ENCODE data around the gene HNMT. TPM values are rescaled to one million over a fixed set of nuclear protein-coding genes. Genes with fewer than 3 reads are reported as not detected.

Gene HNMT
- total and polyA plus RNA-seq, 2 of the 8 experiments (the other 6 are each of a cell fraction or from before 2014, with no cell fraction given), result 1.6 to 3.6 TPM

DNA sequence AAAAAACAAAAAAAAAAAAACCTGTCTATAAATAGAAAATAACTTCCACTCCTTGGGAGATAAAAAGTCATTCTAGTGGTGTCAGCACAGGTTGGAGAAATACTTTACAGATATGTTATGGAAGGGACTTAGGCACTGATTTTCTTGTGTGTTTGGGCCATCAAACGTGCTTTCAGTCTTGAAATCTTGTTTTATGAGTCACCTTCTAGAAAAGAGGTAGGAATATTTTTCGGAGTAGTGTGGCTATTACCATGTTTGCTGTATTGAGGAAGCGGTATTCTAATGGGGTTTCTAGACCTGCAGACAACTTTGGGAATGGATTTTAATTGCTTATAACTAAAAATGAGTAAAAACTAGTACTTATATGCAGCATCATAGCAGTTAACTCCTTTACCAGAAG lies 12.0 kb downstream of the HNMT start (continued):
- TF ChIP-seq CREB1 (IDR thresholded peaks at IDR 0.05) (no peak), CBX5 (IDR thresholded peaks at IDR 0.05; ENCODE audit: low read depth, low read length) (no peak), KDM1A (IDR thresholded peaks at IDR 0.05; ENCODE audit: borderline replicate concordance, low read length) (no peak), GTF2F1 (IDR thresholded peaks at IDR 0.05; ENCODE audit: borderline replicate concordance, low read depth, low read length) (no peak), ASH2L (IDR thresholded peaks at IDR 0.05; ENCODE audit: low read length) (no peak)
- TF ChIP-seq, protein P1, sequence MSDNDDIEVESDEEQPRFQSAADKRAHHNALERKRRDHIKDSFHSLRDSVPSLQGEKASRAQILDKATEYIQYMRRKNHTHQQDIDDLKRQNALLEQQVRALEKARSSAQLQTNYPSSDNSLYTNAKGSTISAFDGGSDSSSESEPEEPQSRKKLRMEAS (IDR thresholded peaks at IDR 0.05), result no peak
